Urothelium cell line (cell line): ENCODE measurements around the gene DNAJC21.
A peak's percentile ranks its signal among the peaks of the same experiment; 100 is the strongest.

Source experiments
- DNase-seq: peaks from one replicate; pipeline ENCODE4 v3.0.0; 2011; ENCODE audit warnings: low spot score, mixed read lengths
- FAIRE-seq: peaks from 2 replicates; lab custom pipeline; 2011; peaks lifted over from hg19 to GRCh38; lab: Jason Lieb, UNC

Gene DNAJC21

GRCh38 chr5:34976347-34976746 is 47.0 kb downstream of the DNAJC21 start:
- DNase-seq (no peak), FAIRE-seq (no peak)

- FAIRE-seq: no peak
These were observed 48.7 kb downstream of the DNAJC21 start for GRCh38 chr5:34977934-34978613.

GRCh38 chr5:34978681-34979080 is 49.3 kb downstream of the DNAJC21 start:
- DNase-seq: no peak
- no peak for FAIRE-seq

More at GRCh38 chr5:34977934-34978613, 48.7 kb downstream of the DNAJC21 start:
- DNase-seq: no peak

GRCh38 chr5:34982823-34983222 is 53.5 kb downstream of the DNAJC21 start:
- FAIRE-seq (no peak), DNase-seq (no peak)

GRCh38 chr5:34986965-34987364 is 57.6 kb downstream of the DNAJC21 start:
- FAIRE-seq (peak; percentile 58), DNase-seq (no peak)

- peak; percentile 23 for DNase-seq
- peak; percentile 9 for FAIRE-seq
These were observed 62.3 kb downstream of the DNAJC21 start for GRCh38 chr5:34991486-34992238.

GRCh38 chr5:34993951-34994350 is 64.6 kb downstream of the DNAJC21 start:
- FAIRE-seq (no peak), DNase-seq (no peak)

GRCh38 chr5:34996261-34996660 is 66.9 kb downstream of the DNAJC21 start:
- FAIRE-seq: peak; percentile 56
- no peak for DNase-seq

- DNase-seq: no peak
- FAIRE-seq: no peak
These were observed 68.9 kb downstream of the DNAJC21 start for GRCh38 chr5:34998058-34998789.

GRCh38 chr5:35001842-35002241 is 72.5 kb downstream of the DNAJC21 start:
- DNase-seq (no peak), FAIRE-seq (no peak)

GRCh38 chr5:35002459-35002858 is 73.1 kb downstream of the DNAJC21 start:
- DNase-seq (no peak), FAIRE-seq (no peak)

- peak; percentile 84 for DNase-seq
- peak; percentile 32 for FAIRE-seq
These were observed 73.9 kb downstream of the DNAJC21 start for GRCh38 chr5:35003018-35003957.

GRCh38 chr5:35004200-35004599 is 74.8 kb downstream of the DNAJC21 start:
- DNase-seq: no peak
- FAIRE-seq: no peak

- DNase-seq (no peak), FAIRE-seq (no peak)
These were observed 75.4 kb downstream of the DNAJC21 start for GRCh38 chr5:35004771-35005170.
